HepG2 (cell line): Measurements from ENCODE around the gene PCSK1. TPM values are rescaled to one million over a fixed set of nuclear protein-coding genes. Genes with fewer than 3 reads are reported as not detected.

ENCODE experiments used
- ATAC-seq: fragments of 200-7000 bp; cut with Tn5 transposase; 3 replicates; pipeline ENCODE4 v1.9.1; 2020; ENCODE audit warnings: mild to moderate bottlenecking, moderate library complexity
- BruUV-seq: library from RNA; stranded (reverse); fragments of 400-500 nt; replicated peaks from 2 replicates; lab custom pipeline; 2021; lab: Mats Ljungman, UMichigan
- CTCF ChIA-PET: fragments of 300-600 bp; formaldehyde crosslinking; extraction: SDS; loops from one replicate; lab custom pipeline; 2021; ENCODE audit warnings: low total read pairs, inconsistent platforms, low intra/inter-chr PET ratio; lab: Yijun Ruan, JAX
- POLR2A ChIA-PET: fragments of 350-600 bp; sonication (Branson Sonifier 250); formaldehyde crosslinking; loops from one replicate; lab custom pipeline; 2020; ENCODE audit warnings: antibody characterized with exemption, inconsistent platforms; lab: Yijun Ruan, JAX
- DNase-seq: peaks from one replicate; pipeline ENCODE4 v3.0.0-alpha.2; 2015; ENCODE audit warnings: low spot score
- FAIRE-seq: peaks from 3 replicates; lab custom pipeline; 2011; peaks lifted over from hg19 to GRCh38; lab: Jason Lieb, UNC
- H2AFZ ChIP-seq: one replicate; pipeline ENCODE4 v1.6.1; 2011; ENCODE audit warnings: low read length, inconsistent platforms
- H3K27ac ChIP-seq: fragments of 300-600 bp; 3 replicates; pipeline ENCODE4 v1.8.0; 2011; ENCODE audit warnings: mixed run types, mild to moderate bottlenecking, mixed read lengths, low read length, inconsistent platforms; ENCODE audit not compliant: insufficient read depth; ENCODE audit errors: extremely low read length
- H3K27me3 ChIP-seq, 2 experiments: fragments of 200-600 bp in 1 of 2; 2 replicates in 1 of 2; 3 replicates in 1 of 2; pipeline versions ENCODE4 v1.6.0 to v1.8.0; 2011; ENCODE audit warnings: low read length in 2 of 2, mild to moderate bottlenecking in 2 of 2, moderate library complexity in 2 of 2, inconsistent platforms in 1 of 2; ENCODE audit not compliant: insufficient read depth in 2 of 2, control insufficient read depth in 1 of 2
- H3K36me3 ChIP-seq, 2 experiments: fragments of 200-600 bp in 1 of 2; replicated peaks in 1 of 2; 2 replicates in 1 of 2; 3 replicates in 1 of 2; pipeline versions ENCODE4 v1.5.1 to v1.8.0; 2011; ENCODE audit warnings: low read length in 2 of 2, inconsistent platforms in 1 of 2; ENCODE audit not compliant: insufficient read depth in 2 of 2, control insufficient read depth in 1 of 2
- H3K4me1 ChIP-seq: 2 replicates; pipeline ENCODE4 v1.5.1; 2012; ENCODE audit warnings: low read length, inconsistent platforms; ENCODE audit not compliant: insufficient read depth
- H3K4me2 ChIP-seq: 2 replicates; pipeline ENCODE4 v1.6.0; 2011; ENCODE audit warnings: low read depth, low read length, inconsistent platforms
- H3K4me3 ChIP-seq, 3 experiments: fragments of 200-600 bp in 1 of 3; sonication (generic), shearing (Covaris generic) in 1 of 3; replicated peaks in 1 of 3; 2 replicates each; pipeline ENCODE4 v1.5.1; 2011 to 2016; ENCODE audit warnings: low read length in 3 of 3, inconsistent platforms in 2 of 3, low read depth in 2 of 3, mild to moderate bottlenecking in 2 of 3, control low read depth in 1 of 3, mixed read lengths in 1 of 3; ENCODE audit not compliant: insufficient read depth in 1 of 3
- H3K79me2 ChIP-seq: one replicate; pipeline ENCODE4 v1.6.1; 2011; ENCODE audit warnings: low read length, inconsistent platforms; ENCODE audit not compliant: insufficient read depth
- H3K9ac ChIP-seq: 2 replicates; pipeline ENCODE4 v1.6.0; 2011; ENCODE audit warnings: mild to moderate bottlenecking, low read depth, low read length, inconsistent platforms; ENCODE audit not compliant: insufficient read depth
- H3K9me3 ChIP-seq: 2 replicates; pipeline ENCODE4 v1.5.1; 2012; ENCODE audit warnings: mild to moderate bottlenecking, low read length
- H4K20me1 ChIP-seq: 2 replicates; pipeline ENCODE4 v1.6.0; 2011; ENCODE audit warnings: inconsistent platforms, mild to moderate bottlenecking, low read length, moderate library complexity; ENCODE audit not compliant: insufficient read depth
- CSRNP2 ChIP-seq: sonication (generic); formaldehyde crosslinking; conservative IDR thresholded peaks from 2 replicates; pipeline ENCODE4 v1.8.0; 2022; ENCODE audit warnings: low read depth, missing genetic modification reagents
- CTCF ChIP-seq: sonication (generic); formaldehyde crosslinking; IDR thresholded peaks from 2 replicates; pipeline ENCODE4 v1.5.0; 2020; ENCODE audit warnings: mild to moderate bottlenecking, missing genetic modification reagents, moderate library complexity
- ETS1 ChIP-seq: sonication (generic); formaldehyde crosslinking; IDR thresholded peaks from 2 replicates; pipeline ENCODE4 v1.4.0; 2020; ENCODE audit warnings: missing genetic modification reagents
- MAFK ChIP-seq, 2 experiments: IDR thresholded peaks in 1 of 2; conservative IDR thresholded peaks in 1 of 2; 2 replicates each; pipeline ENCODE4 v1.6.1; 2011; ENCODE audit warnings: improper control_type of control experiment in 2 of 2, low read length in 2 of 2
- PHF5A ChIP-seq: IDR thresholded peaks from one replicate; pipeline ENCODE4 v1.6.1; 2018; ENCODE audit warnings: low read depth, missing genetic modification reagents; ENCODE audit not compliant: unreplicated experiment
- RAD21 ChIP-seq: fragments of 450-650 bp; formaldehyde crosslinking; IDR thresholded peaks from 2 replicates; pipeline ENCODE4 v1.5.0; 2020; ENCODE audit warnings: mild to moderate bottlenecking
- SMC3 ChIP-seq: IDR thresholded peaks from 2 replicates; pipeline ENCODE4 v1.6.1; 2011; ENCODE audit warnings: low read length, improper control_type of control experiment
- STAG1 ChIP-seq: sonication (generic); formaldehyde crosslinking; IDR thresholded peaks from 2 replicates; pipeline ENCODE4 v1.4.0; 2020; ENCODE audit warnings: missing genetic modification reagents
- ZBTB39 ChIP-seq: sonication (generic); formaldehyde crosslinking; IDR thresholded peaks from 2 replicates; pipeline ENCODE4 v1.5.0; 2020; ENCODE audit warnings: missing genetic modification reagents
- ZFP62 ChIP-seq: sonication (generic); formaldehyde crosslinking; IDR thresholded peaks from 2 replicates; pipeline ENCODE4 v1.4.0; 2020; ENCODE audit warnings: missing genetic modification reagents
- ZFP82 ChIP-seq: sonication (generic); formaldehyde crosslinking; IDR thresholded peaks from 2 replicates; pipeline ENCODE4 v1.5.1; 2020; ENCODE audit warnings: mild to moderate bottlenecking, missing genetic modification reagents, borderline replicate concordance
- ZMYM2 ChIP-seq: sonication (generic); formaldehyde crosslinking; IDR thresholded peaks from 2 replicates; pipeline ENCODE4 v1.8.0; 2022; ENCODE audit warnings: mild to moderate bottlenecking, missing genetic modification reagents
- ZMYM3 ChIP-seq: sonication (generic); formaldehyde crosslinking; IDR thresholded peaks from 2 replicates; pipeline ENCODE4 v1.5.1; 2020; ENCODE audit warnings: mild to moderate bottlenecking, missing genetic modification reagents
- ZNF20 ChIP-seq: sonication (generic); formaldehyde crosslinking; IDR thresholded peaks from 2 replicates; pipeline ENCODE4 v1.4.0; 2020; ENCODE audit warnings: mild to moderate bottlenecking, moderate library complexity, missing genetic modification reagents
- ZNF337 ChIP-seq: sonication (generic); formaldehyde crosslinking; IDR thresholded peaks from 2 replicates; pipeline ENCODE4 v1.5.1; 2020; ENCODE audit warnings: missing genetic modification reagents, low read depth, mild to moderate bottlenecking, borderline replicate concordance
- WGBS: methylation state at CpG from one replicate; pipeline ENCODE4 v1.1.6; 2017; ENCODE audit warnings: low lambda C conversion rate; 5-methylcytosine and 5-hydroxymethylcytosine counted together
- in situ Hi-C: cut with HindIII; loops from 2 replicates; pipeline ENCODE4 v1.10.0; 2017; ENCODE audit warnings: low pct_unique_long_range_greater_than_20kb; ENCODE audit not compliant: extremely low pct_ligation_motif_present
- intact Hi-C: fragments of 100-400 bp; cut with micrococcal nuclease; formaldehyde crosslinking; loops from one replicate; pipeline ENCODE4 v1.10.0; 2022; ENCODE audit not compliant: unreplicated experiment
- polyA plus RNA-seq, 8 experiments: library from polyadenylated mRNA; depleted of rRNA in 3 of 8; stranded (reverse) in 7 of 8; unstranded in 1 of 8; fragments of >200 nt; fragmentation: Illumina TruSeq in 4 of 8; extraction: Trizol in 4 of 8; gene quantifications; 2 replicates each; pipeline versions ENCODE4 v1.2.1 to v1.2.3, GENCODE V29; 2011 to 2016; ENCODE audit warnings: low read depth in 4 of 8, missing spikeins in 1 of 8, mixed read lengths in 1 of 8; ENCODE audit not compliant: insufficient read depth in 1 of 8
- total RNA-seq, 5 experiments: library from RNA; depleted of rRNA; stranded (reverse); fragments of >200 nt; fragmentation: Illumina TruSeq; extraction: Trizol; gene quantifications; 2 replicates each; pipeline ENCODE4 v1.2.3, GENCODE V29; 2016; ENCODE audit warnings: low read depth in 1 of 5

The PCSK1 gene
- total and polyA plus RNA-seq, 2 of the 13 experiments (the other 11 are each of a cell fraction or from before 2014, with no cell fraction given), result not detected

- peaks cover 29% of the 10 kb centered on the region for H3K4me1 ChIP-seq
- peak; percentile 94 for ATAC-seq
- no peaks in the 10 kb centered on the region for H3K27me3 ChIP-seq
- H3K4me2 ChIP-seq, result no peak overlapping the region
- POLR2A ChIA-PET, result no interaction called here
- H3K27ac ChIP-seq, result no peak overlapping the region
- H3K4me3 ChIP-seq, result no peak overlapping the region
- H3K36me3 ChIP-seq, result no peaks in the 10 kb centered on the region
- in situ Hi-C loops (loop anchor here (5.0 to 25.0 kb wide), 2 partner anchors 257 to 708 kb away; partner anchors contain the start of gene RFESD), intact Hi-C loops (loop anchor here (1.0 to 10.0 kb wide), 5 partner anchors 256 to 700 kb away; partner anchors contain the start of gene CAST)
- H4K20me1 ChIP-seq, result no peaks in the 10 kb centered on the region
- 45% methylated on average over 6 of the region's 6 CpGs for WGBS
- DNase-seq, result peak; percentile 64
- no peak overlapping the region for H3K9ac ChIP-seq
- no peaks in the 10 kb centered on the region for H3K79me2 ChIP-seq
- H2AFZ ChIP-seq, result no peak overlapping the region
- peak; percentile 92 for FAIRE-seq
- no TSS peak for BruUV-seq
- CTCF ChIA-PET, result interaction anchor here (0.6 to 2.3 kb wide), 3 partner anchors 256 to 465 kb away, joined by 3 to 25 read pairs (median 3); no protein-coding TSS in a partner anchor
- no peaks in the 10 kb centered on the region for H3K9me3 ChIP-seq
- TF ChIP-seq ZBTB39 (no peak), STAG1 (CRISPR knock-in tag) (peak; percentile 84), ZFP82 (no peak), ZMYM3 (CRISPR knock-in tag) (no peak), ZNF337 (CRISPR knock-in tag) (no peak), RAD21 (CRISPR knock-in tag) (peak; percentile 76), ZNF20 (CRISPR knock-in tag) (no peak), PHF5A (CRISPR knock-in tag) (no peak), ETS1 (CRISPR knock-in tag) (no peak), CSRNP2 (CRISPR knock-in tag) (no peak), ZFP62 (CRISPR knock-in tag) (no peak), ZMYM2 (CRISPR knock-in tag) (no peak), CTCF (CRISPR knock-in tag) (peak; percentile 83), MAFK (conservative IDR thresholded peaks at IDR 0.05 in 1 of 2, IDR thresholded peaks at IDR 0.05 in 1 of 2; ENCODE audit: low read length in 2 of 2) (no peak), SMC3 (peak; percentile 72; the same call in 1 of the 2 replicates)
Observed at GRCh38 chr5:96344678-96345577, 88.1 kb downstream of the PCSK1 start.
